Ascending aorta (tissue), 2 donors: ENCODE measurements around the gene SDK1. TPM values are rescaled to one million over a fixed set of nuclear protein-coding genes. Genes with fewer than 3 reads are reported as not detected.

Experiments used
- DNase-seq, 2 donors: peaks; one replicate each; pipeline ENCODE4 v3.0.0-alpha.2; 2019; ENCODE audit warnings: low spot score in 2 of 2
- H3K27ac ChIP-seq, 2 donors: fragments of 200-600 bp; sonication (generic); one replicate each; pipeline ENCODE4 v1.5.1; 2016 to 2017; ENCODE audit warnings: mild to moderate bottlenecking in 1 of 2
- H3K27me3 ChIP-seq: fragments of 200-600 bp; sonication (generic); one replicate; pipeline ENCODE4 v1.5.1; 2017
- H3K36me3 ChIP-seq, 2 donors: fragments of 200-600 bp; sonication (generic); one replicate each; pipeline ENCODE4 v1.5.1; 2016
- H3K4me1 ChIP-seq, 2 donors: fragments of 200-600 bp; sonication (generic); one replicate each; pipeline ENCODE4 v1.5.1; 2016 to 2017; ENCODE audit warnings: mild to moderate bottlenecking in 1 of 2
- H3K4me3 ChIP-seq, 2 donors: fragments of 200-600 bp; sonication (generic); one replicate each; pipeline ENCODE4 v1.5.1; 2016 to 2017; ENCODE audit warnings: mild to moderate bottlenecking in 1 of 2
- H3K9me3 ChIP-seq, 2 donors: fragments of 200-600 bp; sonication (generic); one replicate each; pipeline ENCODE4 v1.5.1; 2016
- CTCF ChIP-seq, 3 experiments: fragments of 200-600 bp in 2 of 3; fragments of 450-650 bp in 1 of 3; sonication (generic) in 2 of 3; IDR thresholded peaks; one replicate each; pipeline ENCODE4 v1.5.1; 2016 to 2019; ENCODE audit warnings: antibody characterized with exemption in 3 of 3, mild to moderate bottlenecking in 1 of 3, moderate library complexity in 1 of 3
- intact Hi-C: fragments of 100-400 bp; cut with DNase I; formaldehyde crosslinking; loops from one replicate; pipeline ENCODE4 v1.15.1; 2023
- total RNA-seq: library from RNA; depleted of rRNA; stranded (reverse); fragments of >200 nt; gene quantifications from one replicate; pipeline ENCODE4 v1.1.0, GENCODE V29; 2016

The SDK1 gene
- total RNA-seq, result 13.3 TPM

GRCh38 chr7:3300651-3301448, at the start of gene SDK1:
TSS of gene SDK1 (plus strand) at chr7:3301252. CDS start at chr7:3301587, 335 bp downstream.
- no peaks in the 10 kb centered on the region for H3K27me3 ChIP-seq
- peaks cover 0 to 9% of the 10 kb centered on the region in 2 donors for H3K4me1 ChIP-seq
- TF ChIP-seq CTCF (IDR thresholded peaks at IDR 0.05), result peak; percentile 68 to 99 (median 87)
- peak within 1 kb of the TSS; percentile 64 to 79 for H3K27ac ChIP-seq
- H3K4me3 ChIP-seq, result peak within 1 kb of the TSS; percentile 73 to 78
- intact Hi-C loops, result loop anchor here (2.0 to 5.0 kb wide), 6 partner anchors 69 to 596 kb away; no protein-coding TSS in a partner anchor
- H3K36me3 ChIP-seq, result no peaks in the 10 kb centered on the region
- peak; percentile 61 to 96 for DNase-seq
- no peaks in the 10 kb centered on the region for H3K9me3 ChIP-seq

GRCh38 chr7:3254718-3255117, 46.3 kb upstream of the SDK1 start:
- intact Hi-C loops, result no loop called here
- no peaks in the 10 kb centered on the region for H3K27me3 ChIP-seq
- H3K36me3 ChIP-seq, result no peaks in the 10 kb centered on the region
- no peaks in the 10 kb centered on the region for H3K4me1 ChIP-seq
- no peak overlapping the region for H3K27ac ChIP-seq
- H3K9me3 ChIP-seq, result no peaks in the 10 kb centered on the region
- no peak overlapping the region for H3K4me3 ChIP-seq
- TF ChIP-seq CTCF (IDR thresholded peaks at IDR 0.05), result no peak
- DNase-seq, result no peak

- Histone ChIP-seq H3K9me3 (no peaks in the 10 kb centered on the region), H3K4me1 (no peaks in the 10 kb centered on the region), H3K27ac (peak overlapping the region; percentile 47 to 53), H3K4me3 (peak overlapping the region; percentile 23 to 58), H3K27me3 (no peaks in the 10 kb centered on the region), H3K36me3 (no peaks in the 10 kb centered on the region)
- TF ChIP-seq CTCF (IDR thresholded peaks at IDR 0.05), result no peak
- intact Hi-C loops, result loop anchor here (5.0 kb wide), 1 partner anchor 43 kb away; no protein-coding TSS in a partner anchor
- DNase-seq, result no peak
These were observed 41.2 kb upstream of the SDK1 start for GRCh38 chr7:3259711-3260400.

GRCh38 chr7:3260401-3260715, 40.7 kb upstream of the SDK1 start:
- no peak for DNase-seq
- no peaks in the 10 kb centered on the region for H3K4me1 ChIP-seq
- peak overlapping the region; percentile 47 to 53 for H3K27ac ChIP-seq
- H3K36me3 ChIP-seq, result no peaks in the 10 kb centered on the region
- peak overlapping the region; percentile 23 to 58 for H3K4me3 ChIP-seq
- no peaks in the 10 kb centered on the region for H3K9me3 ChIP-seq
- no peak for TF ChIP-seq CTCF (IDR thresholded peaks at IDR 0.05)
- no peaks in the 10 kb centered on the region for H3K27me3 ChIP-seq
- intact Hi-C loops, result loop anchor here (5.0 kb wide), 1 partner anchor 43 kb away; no protein-coding TSS in a partner anchor

GRCh38 chr7:3264693-3265339, 36.2 kb upstream of the SDK1 start:
- no peak for TF ChIP-seq CTCF (IDR thresholded peaks at IDR 0.05)
- Histone ChIP-seq H3K36me3 (no peaks in the 10 kb centered on the region), H3K9me3 (no peaks in the 10 kb centered on the region), H3K27ac (no peak overlapping the region), H3K27me3 (no peaks in the 10 kb centered on the region), H3K4me1 (no peaks in the 10 kb centered on the region), H3K4me3 (no peak overlapping the region)
- intact Hi-C loops, result loop anchor here (5.0 kb wide), 1 partner anchor 48 kb away; no protein-coding TSS in a partner anchor
- no peak for DNase-seq
